GM21381 (cell line): ENCODE measurements around the gene MRPS18A.
"Not testable (repeated sequence)": the region's sequence is repeated elsewhere in the genome, so short reads cannot be mapped to it uniquely, and the experiment has no call there.

Experiments
- ATAC-seq: cut with Tn5 transposase; IDR thresholded peaks from one replicate; pipeline ENCODE4 v1.9.1; 2021; ENCODE audit warnings: mild to moderate bottlenecking, moderate library complexity; ENCODE audit not compliant: unreplicated experiment

Gene MRPS18A

DNA sequence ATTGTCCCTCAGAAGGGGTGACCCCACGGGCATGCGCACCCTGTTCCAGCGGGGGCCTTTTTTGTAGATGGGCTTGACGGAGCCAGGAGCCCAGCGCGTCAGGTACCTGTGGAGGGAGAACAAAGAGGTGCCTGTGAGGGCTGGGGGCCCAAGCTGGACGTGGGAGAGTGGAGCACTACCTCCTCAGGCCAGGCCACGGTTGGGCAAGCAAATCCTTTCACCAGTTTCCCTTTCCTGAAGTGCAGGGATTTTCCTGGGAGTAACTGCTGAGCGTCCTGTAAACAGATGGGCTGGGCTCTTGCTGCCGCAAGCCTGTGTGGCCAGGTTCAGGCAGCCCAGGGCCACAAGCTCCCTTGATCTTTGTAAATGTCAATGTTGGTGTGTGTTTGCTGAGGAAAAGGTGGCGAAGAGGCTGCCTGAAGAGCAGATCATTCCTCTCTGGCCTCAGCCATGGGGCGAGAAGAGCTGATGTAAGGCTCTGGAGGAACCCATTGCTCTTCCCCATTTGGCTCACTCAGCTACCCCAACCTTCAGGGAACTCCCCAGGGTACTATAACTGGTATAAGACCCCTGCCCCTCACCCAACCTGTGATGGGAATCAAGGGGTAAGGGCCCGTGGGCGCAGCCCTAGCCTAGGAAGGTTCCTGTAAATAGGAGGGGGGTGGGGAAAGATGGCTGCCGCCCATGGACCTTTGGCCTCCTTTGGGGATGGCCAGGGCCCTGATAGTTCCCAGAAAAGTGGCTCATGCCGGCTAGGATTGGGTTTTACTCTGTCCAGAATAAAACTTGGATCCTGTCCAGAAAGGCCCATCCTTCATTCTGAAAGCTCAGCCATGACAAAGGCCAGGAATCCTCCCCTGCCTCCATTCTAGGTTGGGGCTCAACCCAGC is 15.5 kb downstream of the MRPS18A start:
- ATAC-seq, result no peak

DNA sequence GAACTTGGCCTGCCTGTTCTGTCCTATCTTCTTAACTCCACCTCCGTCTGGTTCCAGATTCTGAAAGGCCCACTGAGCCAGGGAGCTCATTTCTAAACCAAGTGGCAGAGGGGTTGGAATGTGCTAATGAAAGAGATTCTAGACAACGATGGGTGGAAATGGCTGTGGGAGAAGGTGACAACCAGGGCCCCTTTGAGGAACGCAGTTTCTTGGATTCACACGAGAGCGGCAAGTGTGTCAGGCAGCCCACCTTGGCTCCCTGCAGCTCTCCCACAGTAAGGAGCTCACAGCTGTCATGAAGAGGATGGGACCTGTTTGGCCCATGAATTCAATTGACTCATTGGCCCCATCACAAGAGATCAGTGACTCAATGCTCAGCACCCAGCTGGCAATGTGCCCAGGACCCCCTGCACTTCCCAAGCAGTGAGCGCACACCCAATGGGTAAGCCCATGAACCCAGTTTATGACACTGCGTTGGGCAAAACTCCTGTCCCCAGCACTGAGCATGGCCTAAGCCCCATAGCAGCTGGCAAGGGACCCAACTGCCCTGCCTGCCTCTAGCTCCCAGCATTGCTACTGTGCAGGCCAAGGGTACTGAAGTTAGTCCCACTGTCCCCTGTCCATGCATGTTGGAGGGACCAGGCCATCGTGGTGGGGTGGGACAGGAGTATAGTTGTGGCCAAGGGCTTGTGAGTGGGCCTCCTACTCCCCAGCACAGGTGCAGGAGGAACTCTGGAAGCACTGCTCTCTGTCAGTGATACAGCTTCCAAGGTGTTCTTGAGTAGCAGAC is 16.4 kb downstream of the MRPS18A start:
- ATAC-seq, result no peak

DNA sequence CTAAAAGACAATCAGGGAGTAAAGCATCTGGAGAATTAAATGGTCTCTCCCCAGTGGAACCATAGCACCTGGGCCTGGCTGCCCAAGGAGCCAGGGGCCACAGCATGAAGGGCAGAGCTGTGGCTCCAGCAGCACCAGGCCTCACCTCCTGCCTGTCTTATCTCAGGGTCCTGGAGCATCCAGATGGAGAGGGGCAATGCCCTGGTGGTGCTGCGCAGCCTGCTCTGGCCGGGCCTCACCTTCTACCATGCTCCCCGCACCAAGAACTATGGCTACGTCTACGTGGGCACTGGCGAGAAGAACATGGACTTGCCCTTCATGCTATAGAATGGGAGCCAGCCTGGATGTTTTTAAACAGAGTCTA is 17.0 kb downstream of the MRPS18A start:
- no peak for ATAC-seq

DNA sequence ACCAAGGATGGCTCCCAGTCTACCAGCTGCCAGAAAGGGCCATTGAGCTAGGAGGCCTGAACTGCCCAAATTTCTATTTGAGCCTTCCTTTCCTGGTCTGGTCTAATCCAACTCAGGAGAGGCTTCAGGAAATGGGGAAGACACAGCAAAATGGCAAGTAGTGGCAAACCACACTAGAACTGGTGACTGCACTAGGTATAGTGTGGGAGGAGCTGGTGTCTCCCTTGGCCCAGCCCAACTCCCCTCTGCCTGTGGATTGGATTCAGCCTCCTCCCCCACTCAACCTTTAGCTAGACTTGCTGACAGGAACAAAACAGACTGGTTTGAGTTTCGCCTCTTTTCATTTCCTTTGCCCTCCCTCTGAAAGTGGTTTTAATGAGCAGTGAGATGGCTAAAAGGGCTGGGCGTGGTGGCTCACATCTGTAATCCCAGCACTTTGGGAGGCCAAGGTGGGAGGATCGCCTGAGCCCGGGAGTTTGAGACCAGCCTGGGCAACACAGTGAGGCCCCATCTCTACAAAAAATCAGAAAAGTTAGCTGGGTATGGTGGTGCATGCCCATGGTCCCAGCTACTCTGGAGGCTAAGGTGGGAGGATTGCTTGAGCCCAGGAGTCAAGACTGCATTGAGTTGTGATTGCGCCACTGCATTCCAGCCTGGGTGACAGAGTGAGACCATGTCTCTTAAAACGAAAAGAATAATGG is 17.5 kb downstream of the MRPS18A start:
- ATAC-seq, result no peak

DNA sequence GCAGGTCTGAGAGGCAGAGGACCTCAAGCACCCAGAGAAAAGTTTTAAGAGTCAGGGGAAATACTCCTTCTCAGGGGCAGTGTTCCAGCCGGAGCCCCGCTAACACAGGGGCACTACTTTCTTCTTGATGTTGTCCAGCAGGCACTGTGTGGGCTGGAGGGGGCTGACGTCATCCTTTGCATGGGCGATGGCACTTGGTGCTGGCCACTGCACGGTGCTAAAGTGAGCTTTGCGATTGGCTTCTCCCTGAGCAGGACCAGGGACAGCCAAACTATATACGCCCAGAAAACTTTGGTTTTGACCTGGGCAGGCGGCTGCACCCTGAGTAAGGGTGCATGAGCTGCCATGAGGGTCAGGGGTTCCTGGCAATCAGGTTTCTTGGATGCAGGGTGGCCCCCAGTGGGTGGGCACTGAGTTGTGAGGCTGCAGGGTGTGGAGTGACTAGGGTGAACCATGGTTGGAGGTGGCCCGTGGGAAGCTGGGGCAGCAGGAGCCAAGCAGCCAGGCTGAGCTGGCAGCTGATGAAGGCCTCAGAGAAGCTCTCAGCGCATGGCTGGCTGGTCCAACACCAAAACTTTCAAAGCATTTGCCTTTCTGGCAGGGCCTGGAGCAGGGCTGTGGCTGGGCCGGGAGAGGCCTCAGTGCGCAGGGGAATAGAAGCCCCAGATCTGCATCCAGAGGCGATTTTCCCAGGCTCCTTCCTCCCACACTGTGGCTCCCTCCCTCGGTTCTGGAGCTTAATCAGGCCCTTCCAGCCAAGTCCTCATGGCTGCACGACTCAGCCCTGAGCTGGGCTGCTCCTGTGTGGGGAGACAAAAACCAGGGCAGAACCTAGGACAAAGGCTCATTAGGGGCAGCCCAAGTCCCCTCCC is 18.3 kb downstream of the MRPS18A start:
- no peak for ATAC-seq

DNA sequence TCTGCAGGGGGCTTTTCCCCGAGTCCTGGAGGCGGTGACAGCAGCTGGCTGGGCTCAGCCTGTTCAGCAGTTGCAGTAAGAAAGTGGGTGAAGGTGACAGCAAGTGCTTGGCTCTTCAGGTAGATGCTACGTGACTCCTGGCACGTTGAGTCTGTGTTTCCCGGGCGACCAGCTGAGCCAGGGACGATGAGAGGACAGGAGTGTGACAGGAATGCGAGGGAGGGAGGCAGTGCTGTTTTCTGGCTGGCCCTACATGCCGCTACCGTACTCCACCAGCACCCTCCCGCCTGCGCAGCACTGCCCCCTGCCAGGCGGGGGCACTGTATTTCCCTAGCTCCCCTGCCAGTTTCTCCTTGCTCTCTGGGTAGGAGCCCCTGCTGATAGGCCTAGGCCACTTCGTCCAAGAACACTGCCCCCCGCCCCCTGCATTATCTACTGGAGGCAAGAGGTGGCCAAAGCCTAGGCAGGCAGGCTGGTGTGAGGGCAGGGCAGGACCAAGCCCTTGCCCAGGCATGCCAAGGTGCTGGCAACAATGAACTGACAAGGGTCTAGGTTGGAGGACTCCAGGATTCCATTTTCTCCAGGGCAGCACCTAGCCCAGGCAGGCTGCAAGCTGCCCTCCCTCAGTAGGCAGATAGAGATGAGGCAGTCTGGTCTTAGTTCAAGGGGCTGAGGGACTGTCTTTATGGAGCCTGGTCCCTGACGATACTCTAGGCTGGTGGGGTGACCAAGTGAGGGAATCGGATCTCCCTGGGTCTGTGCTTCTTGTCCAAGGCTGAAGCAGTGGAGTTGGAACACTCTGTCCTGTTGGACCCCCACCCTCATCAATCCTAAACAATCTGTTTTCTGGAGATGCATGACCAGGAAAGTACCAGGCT is 19.2 kb downstream of the MRPS18A start:
- ATAC-seq, result no peak

DNA sequence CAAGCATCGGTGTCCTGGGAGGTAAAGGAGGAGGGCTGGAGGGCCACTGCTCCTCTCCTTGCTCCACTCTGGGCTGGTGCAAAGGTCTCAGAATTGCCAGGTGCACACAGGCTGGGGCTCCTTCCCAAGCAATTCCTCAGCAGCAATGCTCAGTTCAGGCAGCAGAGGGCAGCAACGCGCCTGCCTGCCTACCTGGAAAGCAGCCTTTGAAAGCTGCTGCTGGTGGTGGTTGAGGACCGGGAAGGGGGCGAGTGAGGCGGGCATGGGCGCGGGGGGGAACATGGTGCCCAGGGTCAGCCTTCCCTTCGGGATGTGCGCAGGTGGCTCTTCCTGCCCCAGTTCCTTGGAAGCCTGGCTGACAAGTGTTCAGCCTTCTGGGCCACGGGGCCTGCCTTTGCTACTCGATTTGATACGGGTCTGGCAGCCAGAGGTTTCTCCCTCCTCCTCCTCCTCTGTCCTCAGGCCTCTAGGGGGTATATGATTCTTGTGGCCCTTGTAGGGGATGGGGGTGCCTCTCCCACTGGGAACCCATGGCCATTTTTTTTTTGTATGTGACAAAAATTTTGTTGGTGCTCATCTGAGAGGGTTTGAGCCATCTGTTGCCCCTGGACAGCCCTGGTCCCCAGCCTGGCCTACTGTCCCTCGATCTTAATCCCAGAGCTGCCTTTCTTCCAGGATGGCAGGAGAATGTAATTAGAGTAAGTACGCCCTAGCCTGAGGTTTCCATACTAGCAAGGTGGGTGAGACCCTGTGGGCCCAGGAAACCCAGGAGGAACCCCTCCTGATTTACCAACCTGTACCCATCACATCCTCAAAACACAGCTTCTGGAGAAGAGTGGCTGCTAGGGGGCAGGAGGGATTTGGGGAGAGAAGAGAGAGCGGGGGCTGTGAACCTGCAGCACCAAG is 20.1 kb downstream of the MRPS18A start:
- ATAC-seq, result no peak

DNA sequence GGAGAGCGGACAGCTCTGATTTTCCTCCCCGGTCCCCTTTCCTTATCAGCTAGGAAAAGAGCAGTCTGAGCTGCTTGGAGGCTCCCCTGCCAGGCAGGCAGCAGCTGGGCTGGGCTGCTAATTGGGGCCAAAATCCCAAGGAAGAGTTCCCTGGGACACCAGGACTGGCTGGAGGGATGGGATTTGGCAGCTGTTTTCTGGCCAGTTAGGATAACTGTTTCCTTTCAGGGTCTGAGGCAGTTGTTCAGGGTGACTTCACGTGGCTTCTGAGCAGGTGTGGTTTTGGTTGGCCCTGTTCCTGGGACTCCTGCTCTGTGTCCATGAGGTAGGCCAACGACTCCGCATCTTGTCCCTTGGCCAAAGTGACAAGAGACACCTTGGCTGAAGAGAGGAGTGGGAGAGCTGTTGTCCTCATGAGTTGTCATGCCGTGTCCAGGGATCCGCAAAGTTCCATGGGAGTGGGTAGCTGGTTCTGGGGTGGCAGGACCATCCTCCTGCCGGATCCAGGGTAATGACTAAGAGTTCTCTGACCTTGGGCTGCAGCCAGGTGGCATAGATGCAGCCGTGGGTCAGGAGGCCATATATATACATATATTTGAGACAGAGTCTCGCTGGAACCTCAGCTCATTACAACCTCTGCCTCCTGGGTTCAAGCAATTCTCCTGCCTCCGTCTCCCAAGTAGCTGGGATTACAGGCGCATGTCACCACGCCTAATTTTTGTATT is 21.2 kb downstream of the MRPS18A start:
- ATAC-seq, result no peak

DNA sequence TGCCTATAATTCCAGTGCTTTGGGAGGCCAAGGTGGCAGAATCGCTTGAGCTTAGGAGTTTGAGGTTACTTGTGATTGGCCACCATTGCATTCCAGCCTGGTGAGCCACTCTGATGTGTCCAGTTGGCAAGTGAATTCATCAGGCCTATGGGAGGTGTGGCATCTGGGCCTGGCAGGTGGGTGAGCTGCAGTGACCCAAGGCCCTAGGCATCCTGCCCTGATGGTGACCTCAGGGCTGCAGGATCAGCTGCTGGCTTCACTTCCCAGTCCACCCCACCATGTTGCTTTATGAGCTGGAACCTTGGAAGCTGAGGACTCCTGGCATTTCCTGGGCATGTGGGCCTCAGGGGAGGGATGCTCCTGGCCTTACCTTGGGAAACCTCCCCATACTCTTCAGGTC is 22.2 kb downstream of the MRPS18A start:
- ATAC-seq, result no peak

DNA sequence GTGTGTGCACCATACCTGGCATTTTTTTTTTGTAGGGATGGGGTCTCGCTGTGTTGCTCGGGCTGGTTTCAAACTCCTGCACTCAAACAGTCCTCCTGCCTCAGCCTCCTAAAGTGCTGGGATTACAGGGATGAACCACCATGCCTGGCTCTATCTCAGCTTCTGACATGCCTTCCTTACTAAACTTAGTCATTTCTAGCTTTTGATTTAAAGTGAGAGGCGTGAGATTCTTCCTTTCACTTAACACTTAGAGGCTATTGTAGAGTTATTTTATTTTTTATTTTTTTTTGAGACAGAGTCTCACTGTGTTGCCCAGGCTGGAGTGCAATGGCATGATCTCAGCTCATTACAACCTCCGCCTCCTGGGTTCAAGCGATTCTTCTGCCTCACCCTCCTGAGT is 24.6 kb downstream of the MRPS18A start:
- not testable (repeated sequence) for ATAC-seq

DNA sequence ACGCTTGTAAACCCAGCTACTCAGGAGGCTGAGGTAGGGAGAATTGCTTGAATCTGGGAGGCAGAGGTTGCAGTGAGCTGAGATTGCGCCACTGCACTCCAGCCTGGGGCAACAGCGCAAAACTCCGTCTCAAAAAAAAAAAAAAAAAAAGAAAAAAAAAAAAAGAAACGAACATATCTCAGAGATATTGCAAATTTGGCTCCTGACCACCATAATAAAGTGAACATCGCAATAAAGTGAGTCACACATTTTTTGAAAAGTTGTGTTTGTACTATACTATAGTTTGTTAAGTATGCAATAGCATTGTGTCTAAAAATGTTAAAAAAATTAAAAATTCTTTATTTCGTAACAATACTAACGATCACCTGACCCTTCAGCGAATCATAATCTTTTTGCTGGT is 29.4 kb downstream of the MRPS18A start:
- ATAC-seq, result no peak

DNA sequence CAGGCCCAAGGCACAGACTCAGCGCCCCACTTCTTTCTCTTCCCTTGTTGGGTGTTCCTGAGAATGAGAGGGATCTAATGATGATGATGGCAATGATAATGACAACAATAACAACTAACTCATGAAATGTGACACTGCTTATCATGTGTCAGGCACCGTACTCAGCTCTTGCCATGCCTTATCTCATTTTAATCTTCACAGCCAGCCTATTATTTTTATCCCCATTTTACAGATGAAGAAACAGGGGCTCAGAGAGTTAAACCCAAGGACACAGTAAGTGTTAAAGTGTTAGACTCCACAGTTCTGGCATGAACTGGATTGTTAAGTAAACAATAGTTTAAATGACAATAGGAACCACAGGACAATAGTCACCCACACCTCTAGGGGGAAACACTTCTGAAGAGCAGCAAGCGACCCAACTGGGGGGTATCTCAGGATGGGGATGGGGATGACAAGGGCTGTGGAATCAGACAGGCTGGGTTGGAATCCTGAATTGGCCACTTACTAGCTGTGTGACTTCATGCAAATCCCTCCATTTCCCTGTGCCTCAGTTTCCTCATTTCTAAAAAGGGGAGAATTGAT is 30.3 kb downstream of the MRPS18A start:
- ATAC-seq, result no peak

DNA sequence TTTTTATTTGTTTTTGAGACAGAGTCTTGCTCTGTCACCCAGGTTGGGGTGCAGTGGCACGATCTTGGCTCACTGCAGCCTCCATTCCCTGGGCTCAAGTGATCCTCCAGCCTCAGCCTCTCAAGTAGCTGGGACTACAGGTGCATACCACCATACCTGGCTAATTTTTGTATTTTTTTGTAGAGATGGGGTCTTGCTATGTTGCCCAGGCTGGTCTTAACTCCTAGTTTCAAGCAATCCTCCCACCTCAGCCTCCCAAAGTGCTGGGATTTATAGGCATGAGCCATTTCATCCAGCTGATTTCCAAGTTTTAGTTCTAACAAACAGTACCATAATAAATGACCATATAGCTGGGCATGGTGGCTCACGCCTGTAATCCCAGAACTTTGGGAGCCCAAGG is 34.8 kb downstream of the MRPS18A start:
- ATAC-seq, result not testable (repeated sequence)

DNA sequence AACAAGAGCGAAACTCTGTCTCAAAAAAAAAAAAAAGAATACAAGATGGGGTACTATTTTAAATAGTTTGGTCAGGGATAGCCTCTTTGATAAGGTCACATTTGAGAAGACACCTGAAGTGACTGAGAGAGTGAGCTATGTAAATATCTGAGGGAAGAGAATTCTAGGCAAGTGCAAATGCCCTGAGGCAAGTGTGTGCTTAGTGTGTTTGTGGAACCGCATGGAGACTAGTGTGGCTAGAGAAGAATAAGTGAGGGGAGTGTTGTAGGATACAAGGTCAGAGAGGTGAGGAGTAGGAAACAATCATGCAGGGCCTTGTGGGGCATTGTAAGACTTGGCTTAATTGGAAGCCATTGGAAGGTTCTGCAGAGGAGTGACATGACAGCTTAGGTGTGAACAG is 39.3 kb downstream of the MRPS18A start:
- no peak for ATAC-seq

DNA sequence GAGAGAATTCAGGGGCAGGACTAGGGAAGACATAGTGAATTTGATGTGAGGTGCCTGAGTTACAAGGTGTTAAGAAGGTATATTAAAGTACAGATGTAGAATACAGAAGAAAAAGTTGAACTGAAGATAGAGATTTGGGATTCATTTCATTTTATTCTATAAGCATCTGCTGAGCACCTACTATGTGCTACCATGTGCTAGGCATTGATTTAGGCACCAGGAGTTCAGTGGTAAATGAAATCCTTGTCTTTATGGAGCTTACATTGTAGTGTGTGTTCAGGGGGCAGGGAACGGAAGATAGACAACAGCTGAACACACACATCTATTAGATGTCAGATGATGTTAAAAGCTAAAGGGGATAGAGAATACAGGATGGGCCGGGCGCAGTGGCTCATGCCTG is 40.0 kb downstream of the MRPS18A start:
- no peak for ATAC-seq

DNA sequence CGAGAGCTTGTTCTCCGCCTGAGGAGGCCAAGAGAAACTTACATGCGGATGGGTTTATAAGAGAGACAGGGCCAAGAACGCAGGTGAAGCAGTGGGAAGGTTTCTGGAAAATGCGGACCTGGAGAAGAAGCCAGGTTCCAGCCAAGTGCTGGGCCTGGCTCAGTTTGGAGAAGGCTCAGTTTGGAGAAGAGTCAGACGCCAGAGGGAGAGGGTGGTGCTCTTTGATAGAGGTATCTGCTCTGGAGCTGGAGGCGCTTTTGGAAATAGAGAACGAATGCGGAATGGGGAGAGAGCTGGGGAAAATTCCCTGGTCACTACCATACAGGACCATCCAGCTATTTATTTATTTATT is 42.0 kb downstream of the MRPS18A start:
- no peak for ATAC-seq

DNA sequence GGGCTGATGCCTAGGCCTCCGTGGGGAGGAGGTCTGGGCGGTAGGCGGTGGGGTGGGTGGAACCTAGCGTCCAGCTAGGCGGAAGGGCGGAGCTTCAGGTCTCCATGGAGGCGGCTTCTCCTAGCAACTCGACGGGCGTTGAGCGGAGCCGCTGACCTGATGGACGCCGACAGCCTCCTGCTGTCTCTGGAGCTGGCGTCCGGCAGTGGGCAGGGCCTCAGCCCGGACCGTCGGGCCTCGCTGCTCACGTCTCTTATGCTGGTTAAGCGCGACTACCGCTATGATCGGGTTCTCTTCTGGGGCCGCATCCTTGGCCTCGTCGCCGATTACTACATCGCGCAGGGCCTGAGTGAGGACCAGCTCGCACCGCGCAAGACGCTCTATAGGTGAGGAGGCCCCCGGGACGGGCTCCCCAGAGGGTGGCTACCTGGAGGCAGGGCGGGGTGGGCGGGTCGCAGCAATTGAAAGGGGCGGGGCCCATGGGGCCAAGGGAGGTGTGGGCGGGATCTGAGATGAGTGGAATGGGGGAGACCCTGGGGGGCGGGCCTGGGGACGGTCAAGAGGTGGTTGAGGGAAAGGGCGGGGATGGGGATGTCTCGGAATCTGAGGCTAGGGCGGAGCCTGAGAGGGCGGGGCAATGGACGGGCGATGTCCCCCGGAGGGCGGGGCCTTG is 42.5 kb downstream of the MRPS18A start, which contains the start of gene RSPH9:
Gene RSPH9 (plus strand): TSS at position 97 of the 673 bp plus-strand sequence. CDS start 63 bp downstream, at position 160.
- ATAC-seq, result no peak
